Measurements from ENCODE around the gene ALDH3A2.

GRCh38 chr17:19686400-19687090, 38.0 kb downstream of the ALDH3A2 start:
- no peak for TF ChIP-seq CTCF (IDR thresholded peaks at IDR 0.05)
- TF ChIP-seq POLR2A (IDR thresholded peaks at IDR 0.05): no peak

All from lower leg skin (tissue), 3 donors.